Loucy (cell line): Measurements from ENCODE around the gene IGFBP5.

Experiments
- H2AFZ ChIP-seq: fragments of 200-600 bp; sonication (generic); 2 replicates; pipeline ENCODE4 v1.6.0; 2016; ENCODE audit warnings: antibody characterized with exemption, mild to moderate bottlenecking, low read length, moderate library complexity
- H3F3A ChIP-seq: fragments of 200-600 bp; 2 replicates; pipeline ENCODE4 v1.6.0; 2016; ENCODE audit warnings: antibody characterized with exemption, low read depth, mild to moderate bottlenecking
- H3K27me3 ChIP-seq: fragments of 200-600 bp; sonication (generic); 2 replicates; pipeline ENCODE4 v1.6.1; 2014; ENCODE audit warnings: low read length, mild to moderate bottlenecking; ENCODE audit not compliant: insufficient read depth, poor library complexity, severe bottlenecking
- H3K36me3 ChIP-seq: fragments of 200-600 bp; sonication (generic); 2 replicates; pipeline ENCODE4 v1.6.1; 2016; ENCODE audit warnings: low read length; ENCODE audit not compliant: insufficient read depth
- H3K4me1 ChIP-seq: fragments of 200-600 bp; sonication (generic); 2 replicates; pipeline ENCODE4 v1.5.1; 2014; ENCODE audit warnings: low read length, mild to moderate bottlenecking; ENCODE audit not compliant: insufficient read depth, poor library complexity, severe bottlenecking
- H3K4me2 ChIP-seq: fragments of 200-600 bp; sonication (generic); 2 replicates; pipeline ENCODE4 v1.6.0; 2014; ENCODE audit warnings: antibody characterized with exemption, low read length, low read depth, mild to moderate bottlenecking; ENCODE audit not compliant: poor library complexity, severe bottlenecking
- H3K4me3 ChIP-seq: fragments of 200-600 bp; sonication (generic); 2 replicates; pipeline ENCODE4 v1.5.1; 2014; ENCODE audit warnings: low read length, mild to moderate bottlenecking, mixed read lengths; ENCODE audit not compliant: poor library complexity, severe bottlenecking
- H3K79me2 ChIP-seq: fragments of 200-600 bp; sonication (generic); 2 replicates; pipeline ENCODE4 v1.6.1; 2014; ENCODE audit warnings: low read length; ENCODE audit not compliant: insufficient read depth
- H3K9ac ChIP-seq: fragments of 200-600 bp; sonication (generic); 2 replicates; pipeline ENCODE4 v1.6.0; 2014; ENCODE audit warnings: mild to moderate bottlenecking, low read depth, low read length, moderate library complexity; ENCODE audit not compliant: poor library complexity, severe bottlenecking
- H3K9me2 ChIP-seq: fragments of 200-600 bp; sonication (generic); replicated peaks from 2 replicates; pipeline ENCODE4 v1.6.1; 2016; ENCODE audit warnings: low read depth, low read length, mixed read lengths
- H3K9me3 ChIP-seq: fragments of 200-600 bp; sonication (generic); 2 replicates; pipeline ENCODE4 v1.6.1; 2014; ENCODE audit warnings: mild to moderate bottlenecking, antibody characterized with exemption, low read length, low read depth; ENCODE audit not compliant: insufficient read depth
- H4K20me1 ChIP-seq: fragments of 200-600 bp; sonication (generic); 2 replicates; pipeline ENCODE4 v1.6.0; 2014; ENCODE audit warnings: antibody characterized with exemption, low read length, mild to moderate bottlenecking; ENCODE audit not compliant: insufficient read depth, poor library complexity, severe bottlenecking
- EZH2phosphoT487 ChIP-seq: fragments of 200-600 bp; IDR thresholded peaks from 2 replicates; pipeline ENCODE4 v1.6.1; 2018; ENCODE audit warnings: antibody characterized with exemption, mild to moderate bottlenecking, moderate library complexity, borderline replicate concordance
- TF ChIP-seq, protein P1 (sequence below): fragments of 200-600 bp; sonication (generic); conservative IDR thresholded peaks from 2 replicates; pipeline ENCODE4 v1.5.1; 2014; ENCODE audit warnings: mild to moderate bottlenecking, antibody characterized with exemption, low read length

Gene IGFBP5

DNA sequence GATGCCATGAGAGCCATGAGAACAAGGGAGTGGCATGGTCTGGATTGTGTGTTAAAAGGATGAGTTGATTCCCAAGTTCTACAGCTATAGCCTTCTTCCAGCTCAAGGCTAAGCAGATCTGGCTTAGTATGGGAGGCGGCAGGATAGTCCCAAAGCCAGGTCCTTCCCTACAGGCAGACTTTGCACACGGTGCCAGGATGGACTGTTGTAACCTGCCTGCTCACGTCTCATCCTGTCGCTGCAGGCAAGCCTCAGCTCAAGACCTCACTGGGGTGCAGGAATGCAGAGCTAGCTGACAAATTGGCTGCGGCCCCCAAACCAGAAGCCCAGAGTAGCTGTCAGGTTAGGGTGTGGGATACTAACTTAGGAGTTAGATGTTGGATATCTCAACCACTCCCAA, 28.8 kb upstream of the IGFBP5 start:
- H3K4me3 ChIP-seq: no peak overlapping the region
- TF ChIP-seq, protein P1, sequence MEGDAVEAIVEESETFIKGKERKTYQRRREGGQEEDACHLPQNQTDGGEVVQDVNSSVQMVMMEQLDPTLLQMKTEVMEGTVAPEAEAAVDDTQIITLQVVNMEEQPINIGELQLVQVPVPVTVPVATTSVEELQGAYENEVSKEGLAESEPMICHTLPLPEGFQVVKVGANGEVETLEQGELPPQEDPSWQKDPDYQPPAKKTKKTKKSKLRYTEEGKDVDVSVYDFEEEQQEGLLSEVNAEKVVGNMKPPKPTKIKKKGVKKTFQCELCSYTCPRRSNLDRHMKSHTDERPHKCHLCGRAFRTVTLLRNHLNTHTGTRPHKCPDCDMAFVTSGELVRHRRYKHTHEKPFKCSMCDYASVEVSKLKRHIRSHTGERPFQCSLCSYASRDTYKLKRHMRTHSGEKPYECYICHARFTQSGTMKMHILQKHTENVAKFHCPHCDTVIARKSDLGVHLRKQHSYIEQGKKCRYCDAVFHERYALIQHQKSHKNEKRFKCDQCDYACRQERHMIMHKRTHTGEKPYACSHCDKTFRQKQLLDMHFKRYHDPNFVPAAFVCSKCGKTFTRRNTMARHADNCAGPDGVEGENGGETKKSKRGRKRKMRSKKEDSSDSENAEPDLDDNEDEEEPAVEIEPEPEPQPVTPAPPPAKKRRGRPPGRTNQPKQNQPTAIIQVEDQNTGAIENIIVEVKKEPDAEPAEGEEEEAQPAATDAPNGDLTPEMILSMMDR: no peak
- TF ChIP-seq EZH2phosphoT487: no peak
- no peaks in the 10 kb centered on the region for H3K9me3 ChIP-seq
- no peaks in the 10 kb centered on the region for H3K36me3 ChIP-seq
- no peaks in the 10 kb centered on the region for H4K20me1 ChIP-seq
- H3K27me3 ChIP-seq: no peaks in the 10 kb centered on the region
- no peak overlapping the region for H3K4me2 ChIP-seq
- H3K79me2 ChIP-seq: no peaks in the 10 kb centered on the region
- H3K9ac ChIP-seq: no peak overlapping the region
- H3K9me2 ChIP-seq: no peaks in the 10 kb centered on the region
- H2AFZ ChIP-seq: no peak overlapping the region
- H3F3A ChIP-seq: no peaks in the 10 kb centered on the region
- H3K4me1 ChIP-seq: no peaks in the 10 kb centered on the region

DNA sequence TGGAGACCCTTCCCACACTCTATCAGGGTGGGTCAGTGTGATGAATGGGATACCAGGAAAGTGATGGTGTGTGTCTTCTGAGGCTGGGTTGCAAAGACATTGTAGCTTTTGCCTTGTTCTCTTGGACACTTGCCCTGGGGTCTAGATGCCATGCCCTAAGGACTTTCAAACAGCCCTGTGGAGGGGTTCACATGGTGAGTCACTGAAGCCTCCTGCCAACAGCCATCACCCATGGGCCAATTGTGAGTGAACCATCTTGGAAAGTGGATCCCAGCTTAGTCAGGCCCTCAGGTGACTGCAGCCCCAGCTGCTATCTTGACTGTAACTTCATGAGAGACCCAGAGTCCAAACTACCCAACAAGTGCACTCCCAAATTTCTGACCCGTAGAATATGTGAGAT, 25.8 kb upstream of the IGFBP5 start:
- H3K4me2 ChIP-seq: no peak overlapping the region

DNA sequence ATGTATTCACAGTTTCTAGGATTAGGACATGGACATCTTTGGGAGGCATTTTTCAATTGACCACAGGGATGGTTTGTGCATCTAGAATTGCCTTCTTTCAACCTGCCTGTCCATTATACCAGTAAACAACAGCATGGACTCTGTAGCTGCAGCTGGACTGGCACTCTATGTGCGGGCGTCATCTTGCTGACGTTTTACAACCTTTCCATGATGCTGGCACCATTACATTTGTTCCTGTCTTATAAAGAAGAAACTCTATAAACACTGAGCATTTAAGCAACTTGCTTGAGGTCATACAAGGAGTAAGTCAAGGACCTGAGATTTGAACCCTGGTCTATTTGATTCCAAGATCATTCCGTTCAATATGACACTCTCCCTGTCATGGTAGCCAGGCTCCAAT, 25.4 kb upstream of the IGFBP5 start:
- Histone ChIP-seq H3K79me2 (no peaks in the 10 kb centered on the region), H3K4me3 (no peak overlapping the region), H3K4me2 (no peak overlapping the region)

More for the DNA sequence above, 25.8 kb upstream of the IGFBP5 start:
- Histone ChIP-seq H3K9me3 (no peaks in the 10 kb centered on the region), H3K36me3 (no peaks in the 10 kb centered on the region), H3K27me3 (no peaks in the 10 kb centered on the region), H3F3A (no peaks in the 10 kb centered on the region), H3K9me2 (no peaks in the 10 kb centered on the region), H2AFZ (no peak overlapping the region), H4K20me1 (no peaks in the 10 kb centered on the region), H3K4me3 (no peak overlapping the region), H3K9ac (no peak overlapping the region), H3K4me1 (no peaks in the 10 kb centered on the region), H3K79me2 (no peaks in the 10 kb centered on the region)
- no peak for TF ChIP-seq EZH2phosphoT487
- TF ChIP-seq, protein P1: no peak

More for the DNA sequence above, 25.4 kb upstream of the IGFBP5 start:
- H3K9me3 ChIP-seq: no peaks in the 10 kb centered on the region
- no peak overlapping the region for H2AFZ ChIP-seq
- no peaks in the 10 kb centered on the region for H3F3A ChIP-seq
- no peaks in the 10 kb centered on the region for H3K4me1 ChIP-seq
- no peaks in the 10 kb centered on the region for H3K27me3 ChIP-seq
- no peaks in the 10 kb centered on the region for H3K36me3 ChIP-seq
- H4K20me1 ChIP-seq: no peaks in the 10 kb centered on the region
- H3K9ac ChIP-seq: no peak overlapping the region
- H3K9me2 ChIP-seq: no peaks in the 10 kb centered on the region
- TF ChIP-seq EZH2phosphoT487: no peak
- TF ChIP-seq, protein P1: no peak
